ENCODE measurements around the gene C16orf96. TPM values are rescaled to one million over a fixed set of nuclear protein-coding genes. Genes with fewer than 3 reads are reported as not detected.

The C16orf96 gene
- total and polyA plus RNA-seq, 2 experiments from 2014 or later, result 0.37 to 2.2 TPM

GRCh38 chr16:4510131-4510530, 46.0 kb upstream of the C16orf96 start:
- H3K4me3 Mint-ChIP-seq, result no peak overlapping the region
- Histone ChIP-seq H4K20me1 (replicated peaks; ENCODE audit: insufficient read depth) (peaks cover 11% of the 10 kb centered on the region), H3F3A (replicated peaks; ENCODE audit: low read depth) (0 out of 2 replicates have a peak, but pooled peaks cover 7% of the 10 kb centered on the region), H2AFZ (no peak overlapping the region), H3K4me2 (no peak overlapping the region), H3K4me3 (no peak overlapping the region), H3K27me3 (ENCODE audit: insufficient read depth) (no peaks in the 10 kb centered on the region), H3K9me2 (ENCODE audit: insufficient read depth) (no peaks in the 10 kb centered on the region), H3K27ac (ENCODE audit: low read depth) (no peak overlapping the region), H3K79me2 (replicated peaks; ENCODE audit: insufficient read depth) (no peaks in the 10 kb centered on the region), H3K4me1 (ENCODE audit: insufficient read depth) (peaks cover 8% of the 10 kb centered on the region), H3K36me3 (ENCODE audit: insufficient read depth) (no peaks in the 10 kb centered on the region)
- H3K4me1 Mint-ChIP-seq, result peaks cover 15% of the 10 kb centered on the region
- ATAC-seq, result no peak
- no peaks in the 10 kb centered on the region for H3K9me3 Mint-ChIP-seq
- peaks cover 39% of the 10 kb centered on the region for H3K36me3 Mint-ChIP-seq (ENCODE audit: low read depth)
- TF ChIP-seq POLR2AphosphoS5 (IDR thresholded peaks at IDR 0.05; ENCODE audit: low read depth), result peak; percentile 13; the same call in 1 of the 2 replicates
- TF ChIP-seq STAT1 (IDR thresholded peaks at IDR 0.05; ENCODE audit: unreplicated experiment), result no peak
- TF ChIP-seq ZNF114 (CRISPR knock-in tag; IDR thresholded peaks at IDR 0.05), result no peak
- TF ChIP-seq, protein P1, sequence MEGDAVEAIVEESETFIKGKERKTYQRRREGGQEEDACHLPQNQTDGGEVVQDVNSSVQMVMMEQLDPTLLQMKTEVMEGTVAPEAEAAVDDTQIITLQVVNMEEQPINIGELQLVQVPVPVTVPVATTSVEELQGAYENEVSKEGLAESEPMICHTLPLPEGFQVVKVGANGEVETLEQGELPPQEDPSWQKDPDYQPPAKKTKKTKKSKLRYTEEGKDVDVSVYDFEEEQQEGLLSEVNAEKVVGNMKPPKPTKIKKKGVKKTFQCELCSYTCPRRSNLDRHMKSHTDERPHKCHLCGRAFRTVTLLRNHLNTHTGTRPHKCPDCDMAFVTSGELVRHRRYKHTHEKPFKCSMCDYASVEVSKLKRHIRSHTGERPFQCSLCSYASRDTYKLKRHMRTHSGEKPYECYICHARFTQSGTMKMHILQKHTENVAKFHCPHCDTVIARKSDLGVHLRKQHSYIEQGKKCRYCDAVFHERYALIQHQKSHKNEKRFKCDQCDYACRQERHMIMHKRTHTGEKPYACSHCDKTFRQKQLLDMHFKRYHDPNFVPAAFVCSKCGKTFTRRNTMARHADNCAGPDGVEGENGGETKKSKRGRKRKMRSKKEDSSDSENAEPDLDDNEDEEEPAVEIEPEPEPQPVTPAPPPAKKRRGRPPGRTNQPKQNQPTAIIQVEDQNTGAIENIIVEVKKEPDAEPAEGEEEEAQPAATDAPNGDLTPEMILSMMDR (conservative IDR thresholded peaks at IDR 0.05; ENCODE audit: low read depth in 2 of 2), result no peak
- TF ChIP-seq EZH2 (IDR thresholded peaks at IDR 0.05; ENCODE audit: low read depth, unreplicated experiment), result no peak
- no peak for TF ChIP-seq EZH2phosphoT487 (IDR thresholded peaks at IDR 0.05; ENCODE audit: unreplicated experiment)
- TF ChIP-seq REST (IDR thresholded peaks at IDR 0.05; ENCODE audit: unreplicated experiment), result no peak
- H3K27me3 Mint-ChIP-seq (ENCODE audit: insufficient read depth, low read depth, poor library complexity), result peaks cover 15% of the 10 kb centered on the region
- no peak for DNase-seq (ENCODE audit: low spot score)
- H3K27ac Mint-ChIP-seq, result no peak overlapping the region

GRCh38 chr16:4510747-4511426, 45.3 kb upstream of the C16orf96 start:
- peaks cover 19% of the 10 kb centered on the region for H3K4me1 Mint-ChIP-seq
- peaks cover 6% of the 10 kb centered on the region; the same call in 1 of the 2 replicates for H3K79me2 ChIP-seq (replicated peaks; ENCODE audit: insufficient read depth)
- H2AFZ ChIP-seq, result no peak overlapping the region
- H3K36me3 Mint-ChIP-seq (ENCODE audit: low read depth), result peaks cover 39% of the 10 kb centered on the region
- H3K9me3 Mint-ChIP-seq, result no peaks in the 10 kb centered on the region
- H3K4me2 ChIP-seq, result no peak overlapping the region
- DNase-seq (ENCODE audit: low spot score), result no peak
- H3K27ac Mint-ChIP-seq, result no peak overlapping the region
- no peaks in the 10 kb centered on the region for H3K36me3 ChIP-seq (ENCODE audit: insufficient read depth)
- no peaks in the 10 kb centered on the region for H3K9me2 ChIP-seq (ENCODE audit: insufficient read depth)
- peaks cover 15% of the 10 kb centered on the region for H3K27me3 Mint-ChIP-seq (ENCODE audit: insufficient read depth, low read depth, poor library complexity)
- H3K27ac ChIP-seq (ENCODE audit: low read depth), result no peak overlapping the region
- no peaks in the 10 kb centered on the region for H3K27me3 ChIP-seq (ENCODE audit: insufficient read depth)
- no peak for ATAC-seq
- H3F3A ChIP-seq (replicated peaks; ENCODE audit: low read depth), result 0 out of 2 replicates have a peak, but pooled peaks cover 7% of the 10 kb centered on the region
- no peak overlapping the region for H3K4me3 ChIP-seq
- peaks cover 11% of the 10 kb centered on the region for H4K20me1 ChIP-seq (replicated peaks; ENCODE audit: insufficient read depth)
- peaks cover 16% of the 10 kb centered on the region for H3K4me1 ChIP-seq (ENCODE audit: insufficient read depth)
- H3K4me3 Mint-ChIP-seq, result no peak overlapping the region
- no peak for TF ChIP-seq ETS1 (IDR thresholded peaks at IDR 0.05)

Measured in GM23338 (cell line).